ENCODE measurements around the gene STK32C. TPM values are rescaled to one million over a fixed set of nuclear protein-coding genes. Genes with fewer than 3 reads are reported as not detected.
A peak's percentile ranks its signal among the peaks of the same experiment; 100 is the strongest.

The STK32C gene
- total RNA-seq, 2 donors from 2014 or later = 0.78 to 4.0 TPM

DNA sequence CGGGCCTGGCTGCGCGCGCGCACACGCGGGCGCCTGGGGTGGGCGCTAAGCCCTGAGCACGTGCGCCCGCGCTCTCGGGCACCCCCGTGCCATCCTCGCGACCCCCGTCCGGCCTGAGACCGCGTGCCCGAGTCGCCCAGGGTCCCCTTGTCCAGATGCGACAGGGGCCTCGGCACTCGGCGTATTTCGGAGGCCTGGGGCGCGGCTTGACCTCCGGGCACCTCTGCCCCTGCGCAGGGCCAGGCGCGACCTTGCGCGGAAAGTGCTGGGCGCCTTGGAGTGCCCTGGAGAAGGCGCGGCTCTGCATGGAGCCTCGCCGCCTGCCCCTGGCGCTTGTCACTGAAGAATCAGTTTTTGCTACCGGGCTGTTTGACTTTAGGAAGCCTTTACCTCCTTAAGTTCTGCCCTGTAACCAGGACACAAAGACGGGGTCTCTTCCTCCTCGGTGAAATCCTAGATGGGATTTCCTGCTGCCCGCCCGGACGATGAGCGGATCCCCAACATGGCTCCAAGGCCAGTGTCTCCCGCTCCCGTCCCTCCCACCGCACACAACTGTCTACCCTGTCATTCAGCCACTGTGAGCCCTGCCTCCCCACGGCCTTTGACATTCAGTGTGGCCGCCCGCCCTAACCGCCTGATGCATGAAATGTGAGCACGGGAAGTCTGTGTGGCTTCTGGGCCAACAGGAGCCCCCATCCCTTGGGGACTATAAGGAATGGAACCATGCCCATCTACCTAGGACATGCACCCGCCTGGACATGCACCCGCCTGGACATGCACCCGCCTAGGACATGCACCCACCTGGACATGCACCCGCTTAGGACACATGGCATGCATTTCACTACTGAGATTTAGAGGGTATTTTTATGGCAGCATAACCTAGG lies 1.1 kb upstream of the STK32C start:
- no peaks in the 10 kb centered on the region for H3K27me3 ChIP-seq
- H3K4me1 ChIP-seq = peaks cover 30% of the 10 kb centered on the region
- H3K27ac ChIP-seq = peak overlapping the region in 3 of 4 donors; percentile 55 to 73 (median 63)
- peak in 2 of 4 donors; percentile 17 to 20 for DNase-seq
- no peaks in the 10 kb centered on the region for H3K9me3 ChIP-seq
- WGBS, 2 donors = 25 to 69% methylated on average over 14 to 50 of the region's 61 CpGs
- peak overlapping the region; percentile 61 to 96 for H3K4me3 ChIP-seq
- H3K36me3 ChIP-seq (replicated peaks in 1 of 2; ENCODE audit: insufficient read depth in 1 of 2, low read depth in 2 of 2) = no peaks in the 10 kb centered on the region
- intact Hi-C loops (cut with DNase I) = loop anchor here (10.0 kb wide), 1 partner anchor 156 kb away; no protein-coding TSS in a partner anchor
- TF ChIP-seq POLR2A (IDR thresholded peaks at IDR 0.05) = no peak
- no peak for TF ChIP-seq CTCF (IDR thresholded peaks at IDR 0.05)
- no peak for ATAC-seq

DNA sequence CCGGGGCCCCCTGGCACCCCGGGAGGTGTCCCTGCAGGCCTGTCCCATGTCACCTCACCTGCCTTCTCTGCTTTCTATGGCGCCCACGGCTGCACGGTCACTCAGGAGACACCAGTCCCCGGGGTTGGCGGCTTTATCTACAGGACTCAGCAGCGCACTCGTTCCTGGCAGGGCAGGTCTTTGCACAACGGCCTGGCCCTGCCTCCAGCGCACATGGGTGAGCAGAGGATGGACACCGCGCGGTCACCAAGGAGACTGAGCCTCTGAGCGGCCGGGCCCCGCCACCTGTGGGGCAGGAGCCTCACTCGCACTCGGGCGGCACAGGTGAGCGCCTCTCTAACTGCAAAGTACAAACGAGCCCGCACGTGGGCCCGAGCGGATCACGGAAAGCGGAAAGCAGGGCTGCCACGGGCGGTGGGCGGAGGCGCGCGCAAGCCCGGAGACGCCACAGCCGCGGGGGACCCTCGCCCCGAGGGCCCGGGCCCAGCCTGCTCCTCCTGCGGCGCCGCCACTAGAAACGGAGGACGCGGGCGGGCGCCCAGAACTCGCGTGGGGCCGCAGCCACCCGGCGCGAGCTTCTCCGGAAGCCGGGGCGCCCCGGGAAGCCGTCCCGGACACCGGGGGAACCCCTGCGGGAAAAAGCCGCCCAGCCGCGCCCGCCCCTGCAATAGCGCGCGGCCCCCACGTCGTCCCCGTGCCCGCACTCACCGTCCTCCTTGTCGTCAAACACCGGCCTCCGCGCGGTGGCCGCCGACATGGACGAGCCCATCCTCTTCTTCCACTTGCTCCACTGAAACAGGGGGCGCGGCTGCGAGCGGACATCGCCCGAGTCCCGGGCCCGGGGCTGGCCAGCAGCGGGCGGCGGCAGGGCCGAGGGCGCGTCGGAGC lies 642 bp downstream of the STK32C start:
- 3% methylated on average over 39 to 96 of the region's 98 CpGs for WGBS, 2 donors
- peak overlapping the region in 1 of 4 donors; percentile 7 for H3K27ac ChIP-seq

GRCh38 chr10:132306343-132306685 lies 1.4 kb downstream of the STK32C start:
- no peaks in the 10 kb centered on the region for H3K27me3 ChIP-seq
- 91 to 93% methylated on average over 16 of the region's 16 CpGs for WGBS, 2 donors
- H3K9me3 ChIP-seq = no peaks in the 10 kb centered on the region
- DNase-seq (no peak), ATAC-seq (no peak)
- no peak overlapping the region for H3K4me3 ChIP-seq
- TF ChIP-seq POLR2A (IDR thresholded peaks at IDR 0.05) = no peak
- no peak for TF ChIP-seq CTCF (IDR thresholded peaks at IDR 0.05)
- intact Hi-C loops (cut with DNase I) = loop anchor here (10.0 kb wide), 1 partner anchor 158 kb away; no protein-coding TSS in a partner anchor
- H3K4me1 ChIP-seq = peaks cover 25% of the 10 kb centered on the region
- no peaks in the 10 kb centered on the region for H3K36me3 ChIP-seq (replicated peaks in 1 of 2; ENCODE audit: insufficient read depth in 1 of 2, low read depth in 2 of 2)
- H3K27ac ChIP-seq = no peak overlapping the region

More for the DNA sequence above, 642 bp downstream of the STK32C start:
- intact Hi-C loops (cut with DNase I) = loop anchor here (10.0 kb wide), 1 partner anchor 158 kb away; no protein-coding TSS in a partner anchor
- peaks cover 30% of the 10 kb centered on the region for H3K4me1 ChIP-seq
- no peaks in the 10 kb centered on the region for H3K36me3 ChIP-seq (replicated peaks in 1 of 2; ENCODE audit: insufficient read depth in 1 of 2, low read depth in 2 of 2)
- DNase-seq (peak; percentile 65 to 80 (median 76)), ATAC-seq (peak; percentile 40)
- H3K4me3 ChIP-seq = peak overlapping the region; percentile 25 to 27
- H3K27me3 ChIP-seq = no peaks in the 10 kb centered on the region
- TF ChIP-seq POLR2A (IDR thresholded peaks at IDR 0.05) (peak in 1 of 3 donors; percentile 18), CTCF (IDR thresholded peaks at IDR 0.05) (peak in 2 of 7 experiments; percentile 19 to 22)
- H3K9me3 ChIP-seq = no peaks in the 10 kb centered on the region

- intact Hi-C loops (cut with DNase I) = loop anchor here (10.0 kb wide), 1 partner anchor 159 kb away; no protein-coding TSS in a partner anchor
These were observed 2.0 kb downstream of the STK32C start for GRCh38 chr10:132305654-132306342.

More at GRCh38 chr10:132305654-132306342, 2.0 kb downstream of the STK32C start:
- H3K27me3 ChIP-seq = no peaks in the 10 kb centered on the region
- ATAC-seq (no peak), DNase-seq (no peak)
- WGBS, 2 donors = 86 to 92% methylated on average over 20 to 22 of the region's 22 CpGs
- TF ChIP-seq POLR2A (IDR thresholded peaks at IDR 0.05) = no peak
- TF ChIP-seq CTCF (IDR thresholded peaks at IDR 0.05) = no peak
- no peak overlapping the region for H3K4me3 ChIP-seq
- no peak overlapping the region for H3K27ac ChIP-seq
- H3K36me3 ChIP-seq (replicated peaks in 1 of 2; ENCODE audit: insufficient read depth in 1 of 2, low read depth in 2 of 2) = no peaks in the 10 kb centered on the region
- peaks cover 20% of the 10 kb centered on the region for H3K4me1 ChIP-seq
- H3K9me3 ChIP-seq = no peaks in the 10 kb centered on the region

Data from body of pancreas (tissue), 4 donors.